IMR-90 (cell line): ENCODE measurements around the gene TOR2A. TPM values are rescaled to one million over a fixed set of nuclear protein-coding genes. Genes with fewer than 3 reads are reported as not detected.

ENCODE experiments used
- ATAC-seq: fragments of 200-7000 bp; cut with Tn5 transposase; 2 replicates; pipeline ENCODE4 v1.9.1; 2020; ENCODE audit warnings: low read depth, mild to moderate bottlenecking, moderate library complexity
- BruUV-seq: library from RNA; stranded (reverse); fragments of 400-500 nt; replicated peaks from 2 replicates; lab custom pipeline; 2021; lab: Mats Ljungman, UMichigan
- CTCF ChIA-PET: fragments of 300-600 bp; formaldehyde crosslinking; extraction: SDS; loops from one replicate; lab custom pipeline; 2021; ENCODE audit warnings: antibody characterized with exemption; lab: Yijun Ruan, JAX
- POLR2A ChIA-PET: fragments of 300-600 bp; sonication (Branson Sonifier 250); formaldehyde crosslinking; loops from one replicate; lab custom pipeline; 2022; ENCODE audit warnings: antibody characterized with exemption; ENCODE audit not compliant: unreplicated experiment; lab: Charles Lee
- DNase-seq: peaks from one replicate; pipeline ENCODE4 v3.0.0; 2013
- H2AFZ ChIP-seq: replicated peaks from 2 replicates; pipeline ENCODE3; 2013; ENCODE audit warnings: low read length, mild to moderate bottlenecking; ENCODE audit not compliant: poor library complexity
- H2AK5ac ChIP-seq: 2 replicates; pipeline ENCODE4 v1.6.1; 2013; ENCODE audit warnings: low read depth, low read length, inconsistent platforms
- H2AK9ac ChIP-seq: replicated peaks from 2 replicates; pipeline ENCODE3; 2013; ENCODE audit warnings: mild to moderate bottlenecking, low read depth, low read length, moderate library complexity; ENCODE audit not compliant: poor library complexity
- H2BK120ac ChIP-seq: 2 replicates; pipeline ENCODE4 v1.6.1; 2013; ENCODE audit warnings: low read depth, low read length, inconsistent platforms
- H2BK15ac ChIP-seq: 3 replicates; pipeline ENCODE4 v1.6.1; 2013; ENCODE audit warnings: low read depth, low read length, inconsistent platforms
- H2BK20ac ChIP-seq: 2 replicates; pipeline ENCODE4 v1.6.1; 2013; ENCODE audit warnings: low read depth, mild to moderate bottlenecking, inconsistent platforms, low read length, moderate library complexity
- H2BK5ac ChIP-seq: 2 replicates; pipeline ENCODE4 v1.6.1; 2013; ENCODE audit warnings: mild to moderate bottlenecking, low read depth, low read length, inconsistent platforms; ENCODE audit not compliant: poor library complexity, severe bottlenecking
- H3K14ac ChIP-seq: replicated peaks from 2 replicates; pipeline ENCODE4 v1.6.1; 2013; ENCODE audit warnings: low read depth, low read length, inconsistent platforms
- H3K18ac ChIP-seq: 2 replicates; pipeline ENCODE4 v1.6.1; 2013; ENCODE audit warnings: low read depth, low read length, control low read depth
- H3K23ac ChIP-seq: 2 replicates; pipeline ENCODE4 v1.6.1; 2013; ENCODE audit warnings: low read depth, low read length, inconsistent platforms
- H3K27ac ChIP-seq: 2 replicates; pipeline ENCODE4 v1.5.1; 2013; ENCODE audit warnings: mild to moderate bottlenecking, control low read depth, low read length; ENCODE audit not compliant: insufficient read depth
- H3K27me3 ChIP-seq: 2 replicates; pipeline ENCODE4 v1.6.1; 2013; ENCODE audit warnings: low read length; ENCODE audit not compliant: control insufficient read depth, insufficient read depth
- H3K36me3 ChIP-seq: 2 replicates; pipeline ENCODE4 v1.6.1; 2013; ENCODE audit warnings: low read length, mixed read lengths; ENCODE audit not compliant: control insufficient read depth, insufficient read depth
- H3K4ac ChIP-seq: 2 replicates; pipeline ENCODE4 v1.6.1; 2013; ENCODE audit warnings: low read depth, low read length, inconsistent platforms
- H3K4me1 ChIP-seq: 2 replicates; pipeline ENCODE4 v1.6.1; 2013; ENCODE audit warnings: low read length, mixed read lengths; ENCODE audit not compliant: control insufficient read depth, insufficient read depth
- H3K4me2 ChIP-seq: 2 replicates; pipeline ENCODE4 v1.6.1; 2013; ENCODE audit warnings: low read depth, mild to moderate bottlenecking, control low read depth, low read length, moderate library complexity
- H3K4me3 ChIP-seq: 2 replicates; pipeline ENCODE4 v1.5.1; 2013; ENCODE audit warnings: low read depth, mild to moderate bottlenecking, control low read depth, low read length, moderate library complexity; ENCODE audit not compliant: insufficient read depth
- H3K56ac ChIP-seq: 2 replicates; pipeline ENCODE4 v1.6.1; 2013; ENCODE audit warnings: low read length, inconsistent platforms; ENCODE audit not compliant: insufficient read depth; ENCODE audit errors: extremely low read depth
- H3K79me1 ChIP-seq, 2 experiments: 2 replicates each; pipeline ENCODE4 v1.6.1; 2013; ENCODE audit warnings: low read length in 2 of 2, inconsistent platforms in 1 of 2, low read depth in 1 of 2
- H3K9ac ChIP-seq: 2 replicates; pipeline ENCODE4 v1.6.1; 2013; ENCODE audit warnings: low read depth, low read length, control low read depth
- H3K9me1 ChIP-seq: 2 replicates; pipeline ENCODE4 v1.6.1; 2013; ENCODE audit warnings: low read length, inconsistent platforms; ENCODE audit not compliant: insufficient read depth
- H3K9me3 ChIP-seq: 2 replicates; pipeline ENCODE4 v1.6.1; 2013; ENCODE audit warnings: low read length; ENCODE audit not compliant: control insufficient read depth, insufficient read depth
- H4K20me1 ChIP-seq: 2 replicates; pipeline ENCODE4 v1.6.1; 2013; ENCODE audit warnings: low read length, inconsistent platforms; ENCODE audit not compliant: insufficient read depth
- H4K5ac ChIP-seq: 2 replicates; pipeline ENCODE4 v1.6.1; 2013; ENCODE audit warnings: mild to moderate bottlenecking, low read depth, low read length, control low read depth
- H4K8ac ChIP-seq, 2 experiments: 2 replicates each; pipeline ENCODE4 v1.6.1; 2013; ENCODE audit warnings: low read depth in 2 of 2, low read length in 2 of 2, control low read depth in 1 of 2, inconsistent platforms in 1 of 2
- H4K91ac ChIP-seq: 2 replicates; pipeline ENCODE4 v1.6.1; 2013; ENCODE audit warnings: low read depth, low read length, inconsistent platforms; ENCODE audit not compliant: insufficient read depth
- BHLHE40 ChIP-seq: fragments of 150-350 bp; IDR thresholded peaks from 2 replicates; pipeline ENCODE4 v1.6.1; 2016; ENCODE audit warnings: mild to moderate bottlenecking, low read depth, low read length
- CEBPB ChIP-seq: IDR thresholded peaks from 2 replicates; pipeline ENCODE4 v1.6.1; 2012; ENCODE audit warnings: low read depth, low read length, improper control_type of control experiment
- CHD1 ChIP-seq: IDR thresholded peaks from 2 replicates; pipeline ENCODE4 v1.6.1; 2012; ENCODE audit warnings: low read depth, low read length, improper control_type of control experiment
- ELK1 ChIP-seq: fragments of 150-350 bp; IDR thresholded peaks from 2 replicates; pipeline ENCODE4 v1.6.1; 2016; ENCODE audit warnings: low read depth, mild to moderate bottlenecking, low read length, moderate library complexity, borderline replicate concordance
- FOS ChIP-seq: fragments of 150-350 bp; IDR thresholded peaks from 2 replicates; pipeline ENCODE4 v1.6.1; 2016; ENCODE audit warnings: low read depth, low read length
- MAFK ChIP-seq: IDR thresholded peaks from 2 replicates; pipeline ENCODE4 v1.6.1; 2012; ENCODE audit warnings: low read depth, low read length, improper control_type of control experiment
- MAZ ChIP-seq: IDR thresholded peaks from 2 replicates; pipeline ENCODE4 v1.6.1; 2012; ENCODE audit warnings: low read depth, mild to moderate bottlenecking, low read length, improper control_type of control experiment, moderate library complexity, borderline replicate concordance
- MXI1 ChIP-seq: IDR thresholded peaks from 2 replicates; pipeline ENCODE4 v1.6.1; 2012; ENCODE audit warnings: low read depth, mild to moderate bottlenecking, low read length, moderate library complexity, borderline replicate concordance
- NFE2L2 ChIP-seq: fragments of 150-350 bp; IDR thresholded peaks from 2 replicates; pipeline ENCODE4 v1.6.1; 2016; ENCODE audit warnings: low read depth, mild to moderate bottlenecking, low read length
- POLR2A ChIP-seq: IDR thresholded peaks from 2 replicates; pipeline ENCODE4 v1.6.1; 2012; ENCODE audit warnings: mild to moderate bottlenecking, low read depth, low read length
- RAD21 ChIP-seq: IDR thresholded peaks from 2 replicates; pipeline ENCODE4 v1.6.1; 2012; ENCODE audit warnings: low read length, improper control_type of control experiment
- RCOR1 ChIP-seq: IDR thresholded peaks from 2 replicates; pipeline ENCODE4 v1.6.1; 2012; ENCODE audit warnings: mild to moderate bottlenecking, low read length, improper control_type of control experiment; ENCODE audit not compliant: insufficient replicate concordance
- RFX5 ChIP-seq: IDR thresholded peaks from 2 replicates; pipeline ENCODE4 v1.8.0; 2012; ENCODE audit warnings: low read depth, mild to moderate bottlenecking, low read length, moderate library complexity
- SMC3 ChIP-seq: fragments of 150-350 bp; IDR thresholded peaks from 2 replicates; pipeline ENCODE4 v1.6.1; 2016; ENCODE audit warnings: low read depth, mild to moderate bottlenecking, antibody characterized with exemption, low read length, moderate library complexity
- WGBS, 2 experiments: methylation state at CpG; one replicate each; pipeline versions ENCODE4 v1.1.5 to v1.1.7; 2013; ENCODE audit warnings: missing lambda C conversion rate in 2 of 2; ENCODE audit not compliant: insufficient read length in 1 of 2; ENCODE audit errors: extremely low coverage in 2 of 2; 5-methylcytosine and 5-hydroxymethylcytosine counted together
- dilution Hi-C: fragments of 300-500 bp; cut with HindIII; formaldehyde crosslinking; loops from one replicate; pipeline ENCODE4 v1.14.3; 2018; ENCODE audit warnings: low sequenced_read_pairs; ENCODE audit not compliant: unreplicated experiment
- in situ Hi-C: fragments of 300-500 bp; cut with MboI; formaldehyde crosslinking; loops from 3 replicates; pipeline ENCODE4 v1.14.3; 2019; ENCODE audit warnings: low sequenced_read_pairs, inconsistent platforms, mixed read lengths
- intact Hi-C: fragments of 100-400 bp; cut with micrococcal nuclease; formaldehyde crosslinking; loops from 2 replicates; pipeline ENCODE4 v1.10.0; 2022
- polyA plus RNA-seq, 3 experiments: library from polyadenylated mRNA; depleted of rRNA; stranded (reverse); fragments of >200 nt; gene quantifications; 2 replicates each; pipeline ENCODE4 v1.2.3, GENCODE V29; 2012; ENCODE audit warnings: low replicate concordance in 1 of 3
- total RNA-seq: library from RNA; depleted of rRNA; stranded (reverse); fragments of >200 nt; gene quantifications from 2 replicates; pipeline ENCODE4 v1.2.3, GENCODE V29; 2012
- TF ChIP-seq, protein P1 (sequence below): conservative IDR thresholded peaks from 2 replicates; pipeline ENCODE4 v1.5.1; 2012; ENCODE audit warnings: mild to moderate bottlenecking, low read depth, low read length, improper control_type of control experiment
- TF ChIP-seq, protein P2 (sequence below): fragments of 150-350 bp; IDR thresholded peaks from 2 replicates; pipeline ENCODE4 v1.6.1; 2017; ENCODE audit warnings: mild to moderate bottlenecking, antibody characterized with exemption, low read length, low read depth

Gene TOR2A
- total and polyA plus RNA-seq, 2 of the 4 experiments (the other 2 are of a cell fraction): 0.90 to 12.5 TPM

DNA sequence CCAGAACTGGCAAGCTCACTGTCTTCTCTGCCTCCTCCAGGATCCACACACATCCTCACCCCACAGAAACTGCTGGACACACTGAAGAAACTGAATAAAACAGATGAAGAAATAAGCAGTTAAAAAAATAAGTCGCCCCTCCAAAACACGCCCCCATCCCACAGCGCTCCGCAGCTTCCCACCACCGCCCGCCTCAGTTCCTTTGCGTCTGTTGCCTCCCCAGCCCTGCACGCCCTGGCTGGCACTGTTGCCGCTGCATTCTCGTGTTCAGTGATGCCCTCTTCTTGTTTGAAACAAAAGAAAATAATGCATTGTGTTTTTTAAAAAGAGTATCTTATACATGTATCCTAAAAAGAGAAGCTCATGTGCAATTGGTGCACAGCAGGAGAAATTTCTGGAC, 44.4 kb downstream of the TOR2A start:
- TF ChIP-seq CHD1: no peak
- no peak for TF ChIP-seq MAFK
- TF ChIP-seq FOS: no peak
- no peak for TF ChIP-seq NFE2L2
- no peak for TF ChIP-seq MXI1
- TF ChIP-seq CEBPB: no peak
- TF ChIP-seq SMC3: no peak
- TF ChIP-seq BHLHE40: no peak
- TF ChIP-seq, protein P1, sequence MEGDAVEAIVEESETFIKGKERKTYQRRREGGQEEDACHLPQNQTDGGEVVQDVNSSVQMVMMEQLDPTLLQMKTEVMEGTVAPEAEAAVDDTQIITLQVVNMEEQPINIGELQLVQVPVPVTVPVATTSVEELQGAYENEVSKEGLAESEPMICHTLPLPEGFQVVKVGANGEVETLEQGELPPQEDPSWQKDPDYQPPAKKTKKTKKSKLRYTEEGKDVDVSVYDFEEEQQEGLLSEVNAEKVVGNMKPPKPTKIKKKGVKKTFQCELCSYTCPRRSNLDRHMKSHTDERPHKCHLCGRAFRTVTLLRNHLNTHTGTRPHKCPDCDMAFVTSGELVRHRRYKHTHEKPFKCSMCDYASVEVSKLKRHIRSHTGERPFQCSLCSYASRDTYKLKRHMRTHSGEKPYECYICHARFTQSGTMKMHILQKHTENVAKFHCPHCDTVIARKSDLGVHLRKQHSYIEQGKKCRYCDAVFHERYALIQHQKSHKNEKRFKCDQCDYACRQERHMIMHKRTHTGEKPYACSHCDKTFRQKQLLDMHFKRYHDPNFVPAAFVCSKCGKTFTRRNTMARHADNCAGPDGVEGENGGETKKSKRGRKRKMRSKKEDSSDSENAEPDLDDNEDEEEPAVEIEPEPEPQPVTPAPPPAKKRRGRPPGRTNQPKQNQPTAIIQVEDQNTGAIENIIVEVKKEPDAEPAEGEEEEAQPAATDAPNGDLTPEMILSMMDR: no peak
- no peak for TF ChIP-seq POLR2A
- no peak for TF ChIP-seq RFX5
- TF ChIP-seq RAD21: no peak
- TF ChIP-seq ELK1: no peak
- no peak for TF ChIP-seq MAZ
- no peak for TF ChIP-seq RCOR1
- TF ChIP-seq, protein P2, sequence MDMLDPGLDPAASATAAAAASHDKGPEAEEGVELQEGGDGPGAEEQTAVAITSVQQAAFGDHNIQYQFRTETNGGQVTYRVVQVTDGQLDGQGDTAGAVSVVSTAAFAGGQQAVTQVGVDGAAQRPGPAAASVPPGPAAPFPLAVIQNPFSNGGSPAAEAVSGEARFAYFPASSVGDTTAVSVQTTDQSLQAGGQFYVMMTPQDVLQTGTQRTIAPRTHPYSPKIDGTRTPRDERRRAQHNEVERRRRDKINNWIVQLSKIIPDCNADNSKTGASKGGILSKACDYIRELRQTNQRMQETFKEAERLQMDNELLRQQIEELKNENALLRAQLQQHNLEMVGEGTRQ: no peak
- Histone ChIP-seq H2BK120ac (no peak overlapping the region), H2BK20ac (no peak overlapping the region), H3K4ac (no peak overlapping the region), H3K56ac (no peak overlapping the region), H3K9me3 (no peaks in the 10 kb centered on the region), H4K91ac (no peak overlapping the region), H3K27ac (no peak overlapping the region), H3K79me1 (no peaks in the 10 kb centered on the region), H3K36me3 (peaks cover 36% of the 10 kb centered on the region), H2BK5ac (no peak overlapping the region), H3K9me1 (peaks cover 9% of the 10 kb centered on the region; the same call in 1 of the 2 replicates), H3K4me3 (no peak overlapping the region), H3K4me1 (no peaks in the 10 kb centered on the region), H3K23ac (no peak overlapping the region), H3K27me3 (no peaks in the 10 kb centered on the region), H2AK5ac (no peak overlapping the region), H4K8ac (no peak overlapping the region), H2AFZ (no peak overlapping the region), H3K9ac (no peak overlapping the region), H3K14ac (no peak overlapping the region), H2AK9ac (no peak overlapping the region), H4K5ac (no peak overlapping the region), H4K20me1 (no peaks in the 10 kb centered on the region), H2BK15ac (no peak overlapping the region), H3K4me2 (no peak overlapping the region), H3K18ac (no peak overlapping the region)
- CTCF ChIA-PET: no interaction called here
- DNase-seq (no peak), ATAC-seq (no peak)
- in situ Hi-C loops (no loop called here), intact Hi-C loops (no loop called here), dilution Hi-C loops (no loop called here)
- WGBS, 2 experiments: no CpG with 5 or more reads among the region's 10 CpGs
- POLR2A ChIA-PET: no interaction called here
- BruUV-seq: no TSS peak
